Heart right ventricle (tissue), 16 donors: ENCODE measurements around the gene PANK2. TPM values are rescaled to one million over a fixed set of nuclear protein-coding genes. Genes with fewer than 3 reads are reported as not detected.
A peak's percentile ranks its signal among the peaks of the same experiment; 100 is the strongest.
"Not testable (repeated sequence)": the region's sequence is repeated elsewhere in the genome, so short reads cannot be mapped to it uniquely, and the experiment has no call there.

Experiments used
- ATAC-seq, 8 donors: fragments of 200-7000 bp; cut with Tn5 transposase; one replicate each; pipeline ENCODE4 v1.9.1; 2020; ENCODE audit warnings: mild to moderate bottlenecking in 8 of 8, moderate library complexity in 8 of 8, moderate number of reproducible peaks in 1 of 8
- DNase-seq, 2 donors: peaks; one replicate each; pipeline ENCODE4 v3.0.0-alpha.2; 2020
- H3K27ac ChIP-seq, 10 donors: fragments of 200-600 bp; sonication (generic) in 2 of 10; one replicate each; pipeline versions ENCODE4 v1.5.0 to v1.8.0; 2020 to 2022; ENCODE audit warnings: mild to moderate bottlenecking in 3 of 10
- H3K27me3 ChIP-seq, 7 donors: fragments of 200-600 bp; one replicate each; pipeline ENCODE4 v1.8.0; 2021 to 2022; ENCODE audit warnings: mild to moderate bottlenecking in 2 of 7
- H3K36me3 ChIP-seq, 9 donors: fragments of 200-600 bp; sonication (generic) in 1 of 9; one replicate each; pipeline versions ENCODE4 v1.5.0 to v1.8.0; 2020 to 2022; ENCODE audit warnings: mild to moderate bottlenecking in 2 of 9
- H3K4me1 ChIP-seq, 9 donors: fragments of 200-600 bp; sonication (generic) in 1 of 9; one replicate each; pipeline versions ENCODE4 v1.5.0 to v1.8.0; 2020 to 2022; ENCODE audit warnings: mild to moderate bottlenecking in 4 of 9
- H3K4me3 ChIP-seq, 10 donors: fragments of 200-600 bp; sonication (generic) in 2 of 10; one replicate each; pipeline versions ENCODE4 v1.5.0 to v1.8.0; 2020 to 2022; ENCODE audit warnings: mild to moderate bottlenecking in 7 of 10, moderate library complexity in 2 of 10
- H3K9me3 ChIP-seq, 11 donors: fragments of 200-600 bp in 10 of 11; sonication (generic) in 2 of 11; one replicate each; pipeline versions ENCODE4 v1.5.0 to v1.8.0; 2013 to 2022; ENCODE audit warnings: mild to moderate bottlenecking in 2 of 11, control low read depth in 1 of 11, moderate library complexity in 1 of 11
- CTCF ChIP-seq, 9 donors: fragments of 200-600 bp; sonication (generic) in 2 of 9; IDR thresholded peaks; one replicate each; pipeline versions ENCODE4 v1.5.0 to v1.8.0; 2021 to 2022; ENCODE audit warnings: antibody characterized with exemption in 9 of 9, mild to moderate bottlenecking in 5 of 9, moderate library complexity in 1 of 9
- WGBS, 2 donors: extraction: QIAGEN DNeasy Blood & Tissue Kit; methylation state at CpG; one replicate each; pipeline ENCODE4 v1.1.7; 2013; ENCODE audit warnings: inconsistent platforms in 1 of 2; 5-methylcytosine and 5-hydroxymethylcytosine counted together
- intact Hi-C, 10 donors: fragments of 100-400 bp; cut with DNase I; formaldehyde crosslinking; loops; one replicate each; pipeline versions ENCODE4 v1.11.1 to v1.14.2; 2022
- long read RNA-seq, 3 donors: library from polyadenylated mRNA; unstranded; transcript quantifications; one replicate each; pipeline ENCODE4 v2.0.0, GENCODE V29; 2020 to 2021
- polyA plus RNA-seq, 2 donors: library from polyadenylated mRNA; stranded (reverse); fragments of 200-250 nt; gene quantifications; one replicate each; pipeline ENCODE4 v1.2.3, GENCODE V29; 2013
- total RNA-seq, 10 donors: library from RNA; stranded (reverse); fragmentation: NEBNext Ultra II Directional in 3 of 10; extraction: Animal tissue kit (Norgen Biotek cat#: 25700) in 3 of 10; gene quantifications; one replicate each; pipeline versions ENCODE4 v1.2.1 to v1.2.4, GENCODE V29; 2021 to 2023
- donor health status: Arrhythmogenic right ventricular cardiomyopathy.
- donor health status: ischemic (EF 13 %, LVEDD 7.1; RV severe dilation, severe dysfunction).
- donor health status: healthy with polysubstance abuse.
- donor health status: DM: no; HTN: yes; CAD: no.
- donor health status: DM: no; HTN: no; CAD: no.
- donor health status: ischemic (EF 25% LVEDD 6.9; RV normal size, moderate dysfunction).
- donor health status: ischemic (EF 25% LVEDD 5.7; RV mildly dilated, moderate dysfunction).
- donor health status: healthy.
- donor health status: DM: yes; HTN: yes; CAD: no.
- donor health status: Ischemic cardiomyopathy.
- donor health status: ischemic (EF 35%, LVEDD 5.7; RV mildly dilated, moderate dysfunction).
- donor health status: nonischemic (EF 11% LVEDD 7.7; RV severe dilation, severe dysfunction).
- donor health status: DM: yes; HTN: yes; CAD: no.
- donor health status: PGD.
- donor health status: ischemic (EF 29% LVEDD 5.4; RV normal size, mild dysfunction).
- donor health status: nonischemic (EF 23%, LVEDD 6.1; RV moderate dilation, normal function).

PANK2 gene
- total RNA-seq (10 to 100 TPM; 12.2 to 25.1 (median 17.2) TPM), polyA plus RNA-seq (10 to 100 TPM; 18.8 to 20.1 TPM)
- long read RNA-seq, donor 1, transcript PANK2-212 (8 exons, 1,547 nt): major isoform, 10 of 41 reads
- long read RNA-seq, donor 1, transcript PANK2-202 (7 exons, 1,843 nt): minor isoform, 9 of 41 reads
- long read RNA-seq, donor 1, transcript PANK2-201 (7 exons, 2,280 nt): minor isoform, 8 of 41 reads
- long read RNA-seq, donor 1, partial matches to known transcripts: 1 of 41 reads
- long read RNA-seq, donor 1, other reads (novel, unspliced or antisense): 12 of 41 reads
- long read RNA-seq, donor 2, transcript PANK2-201 (7 exons, 2,280 nt): major isoform, 9 of 36 reads
- long read RNA-seq, donor 2, partial matches to known transcripts: 5 of 36 reads
- long read RNA-seq, donor 2, other reads (novel, unspliced or antisense): 15 of 36 reads
- long read RNA-seq, donor 3, partial matches to known transcripts: 0 of 2 reads
- long read RNA-seq, donor 3, other reads (novel, unspliced or antisense): 0 of 2 reads

- Histone ChIP-seq H3K9me3 (no peaks in the 10 kb centered on the region), H3K4me3 (peak within 1 kb of the TSS; percentile 65 to 100 (median 94)), H3K4me1 (peaks cover 6 to 49% (median 47%) of the 10 kb centered on the region in 9 donors), H3K27ac (peak within 1 kb of the TSS; percentile 91 to 99 (median 97)), H3K36me3 (peaks cover 0 to 17% (median 0%) of the 10 kb centered on the region in 9 donors), H3K27me3 (no peaks in the 10 kb centered on the region)
- TF ChIP-seq CTCF (IDR thresholded peaks at IDR 0.05): peak in 8 of 9 donors; percentile 30 to 63 (median 46)
- WGBS, 2 donors: 0 to 1% methylated on average over 65 to 72 of the region's 72 CpGs
- intact Hi-C loops: loop anchor here in 5 of 10 donors (1.0 to 10.0 kb wide), 8 partner anchors 43 to 198 kb away; no protein-coding TSS in a partner anchor
- ATAC-seq: peak; percentile 97 to 99 (median 98)
- peak; percentile 100 for DNase-seq
These were observed at the start of gene PANK2 for GRCh38 chr20:3888622-3889488. PANK2 (plus strand) TSS chr20:3889387.

GRCh38 chr20:3840201-3840600 lies 49.0 kb upstream of the PANK2 start:
- peaks cover 0 to 24% (median 9%) of the 10 kb centered on the region in 9 donors for H3K4me1 ChIP-seq
- H3K9me3 ChIP-seq, H3K4me3 ChIP-seq, DNase-seq, H3K36me3 ChIP-seq, H3K27me3 ChIP-seq, ATAC-seq, H3K27ac ChIP-seq, intact Hi-C loops: not testable (repeated sequence)
- 93 to 96% methylated on average over 7 of the region's 7 CpGs for WGBS, 2 donors

GRCh38 chr20:3842348-3842930 lies 46.7 kb upstream of the PANK2 start:
- ATAC-seq (no peak), DNase-seq (no peak)
- Histone ChIP-seq H3K4me3 (no peak overlapping the region), H3K4me1 (peaks cover 2 to 35% (median 22%) of the 10 kb centered on the region in 9 donors), H3K36me3 (no peaks in the 10 kb centered on the region), H3K27ac (peak overlapping the region in 5 of 10 donors; percentile 19 to 48 (median 27)), H3K27me3 (no peaks in the 10 kb centered on the region), H3K9me3 (no peaks in the 10 kb centered on the region)
- intact Hi-C loops: no loop called here
- no peak for TF ChIP-seq CTCF (IDR thresholded peaks at IDR 0.05)
- 53 to 59% methylated on average over 7 of the region's 7 CpGs for WGBS, 2 donors

GRCh38 chr20:3843490-3843889 lies 45.7 kb upstream of the PANK2 start:
- intact Hi-C loops: no loop called here
- no peak for TF ChIP-seq CTCF (IDR thresholded peaks at IDR 0.05)
- 62 to 69% methylated on average over 5 of the region's 5 CpGs for WGBS, 2 donors

GRCh38 chr20:3843990-3844619 lies 45.1 kb upstream of the PANK2 start:
- peaks cover 5 to 49% (median 37%) of the 10 kb centered on the region in 9 donors for H3K4me1 ChIP-seq
- H3K9me3 ChIP-seq, DNase-seq, intact Hi-C loops, H3K27ac ChIP-seq, ATAC-seq, H3K27me3 ChIP-seq, H3K4me3 ChIP-seq, H3K36me3 ChIP-seq: not testable (repeated sequence)
- WGBS, 2 donors: 95 to 98% methylated on average over 9 of the region's 9 CpGs

More at GRCh38 chr20:3843490-3843889, 45.7 kb upstream of the PANK2 start:
- no peak for ATAC-seq
- no peaks in the 10 kb centered on the region for H3K27me3 ChIP-seq
- H3K4me1 ChIP-seq: peaks cover 5 to 43% (median 31%) of the 10 kb centered on the region in 9 donors
- no peak for DNase-seq
- H3K9me3 ChIP-seq: no peaks in the 10 kb centered on the region
- H3K4me3 ChIP-seq: no peak overlapping the region
- no peaks in the 10 kb centered on the region for H3K36me3 ChIP-seq
- no peak overlapping the region for H3K27ac ChIP-seq
